Measurements from ENCODE around the gene HUNK.
"Not testable (repeated sequence)": the region's sequence is repeated elsewhere in the genome, so short reads cannot be mapped to it uniquely, and the experiment has no call there.

Gene HUNK

DNA sequence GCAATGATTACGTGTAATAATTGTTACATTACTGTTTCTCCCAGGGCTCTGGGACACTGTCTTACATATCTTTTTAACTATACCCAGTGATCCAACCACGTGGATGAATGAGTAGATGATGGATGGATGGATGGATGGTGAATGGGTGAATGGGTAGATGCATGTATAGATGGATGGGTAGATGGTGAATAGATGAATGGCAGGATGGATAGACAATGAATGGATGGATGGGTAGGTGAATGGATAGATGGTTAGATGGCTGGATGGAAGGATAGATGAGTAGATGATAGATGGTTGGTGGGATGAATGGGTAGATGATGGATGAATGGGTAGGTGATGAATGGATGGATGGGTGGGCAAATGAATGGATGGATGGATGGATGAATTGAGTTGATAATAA lies 135.9 kb downstream of the HUNK start:
- DNase-seq, result no peak

DNA sequence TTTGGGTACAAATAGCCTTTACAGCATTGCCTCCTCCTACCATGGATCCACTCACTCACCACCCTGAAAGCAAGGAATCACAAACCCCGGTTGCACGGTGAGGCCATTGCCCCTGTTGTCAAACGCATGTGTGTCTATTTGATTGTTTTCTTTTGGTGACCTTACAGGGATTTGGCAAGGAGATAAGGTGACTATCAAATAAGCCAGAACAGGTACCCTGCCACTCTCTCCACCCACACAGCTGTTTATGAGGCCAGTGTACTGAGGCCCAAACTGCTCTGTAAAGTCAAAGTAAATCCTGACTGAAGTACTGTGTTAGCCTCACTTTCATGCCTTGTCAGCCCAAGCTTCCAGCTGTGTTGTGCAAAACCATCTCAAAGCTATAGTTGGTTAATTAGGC lies 136.4 kb downstream of the HUNK start:
- no peak for DNase-seq

DNA sequence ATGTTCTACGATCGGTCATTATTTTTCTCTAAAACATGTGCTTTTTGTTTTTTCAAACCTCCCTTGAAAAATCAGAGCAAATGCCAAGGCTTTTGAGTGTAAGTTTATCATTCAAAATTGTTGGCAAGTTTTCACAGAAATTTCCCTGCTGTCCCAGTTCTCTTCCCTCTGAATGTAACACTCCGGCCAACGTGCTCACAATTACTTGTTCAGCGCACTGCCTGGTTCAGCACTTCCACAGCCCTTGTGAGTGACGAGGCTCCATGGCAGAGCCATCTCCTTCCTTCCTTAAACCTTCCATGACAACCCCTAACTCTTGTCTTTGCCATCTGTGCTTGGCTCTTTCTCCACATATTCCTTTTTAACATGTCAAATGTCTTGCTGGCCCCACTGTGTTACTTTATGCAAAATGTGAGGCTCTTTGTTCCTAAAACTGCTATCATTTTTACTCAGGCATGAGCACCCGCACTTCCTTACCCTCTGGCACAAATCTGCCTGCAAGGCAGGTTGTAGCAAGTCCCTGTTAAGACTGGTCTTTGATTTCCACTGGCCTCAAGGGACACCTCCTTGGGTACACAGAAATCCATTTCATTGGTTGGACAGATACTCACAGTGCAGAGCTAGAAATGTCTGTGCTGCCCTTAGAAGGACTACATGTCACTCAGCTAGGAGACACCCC lies 142.8 kb downstream of the HUNK start:
- no peak for DNase-seq

DNA sequence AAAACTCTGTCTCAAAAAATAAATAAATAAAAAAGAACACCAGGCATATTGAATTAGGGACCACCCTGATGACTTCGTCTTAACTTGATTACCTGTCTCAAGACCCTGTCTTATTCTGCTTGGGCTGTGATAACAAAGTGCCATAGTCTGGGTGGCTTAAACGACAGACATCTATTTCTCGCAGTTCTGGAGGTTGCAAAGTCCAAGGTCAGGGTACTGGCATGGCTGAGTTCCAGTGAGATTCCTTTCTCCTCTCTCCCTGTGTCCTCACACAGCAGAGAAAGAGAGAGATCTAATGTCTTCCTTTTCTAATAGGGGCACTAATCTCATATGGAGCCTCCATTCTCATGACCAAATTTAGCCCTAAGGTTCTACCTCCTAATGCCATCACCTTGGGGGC lies 145.6 kb downstream of the HUNK start:
- DNase-seq, result no peak

DNA sequence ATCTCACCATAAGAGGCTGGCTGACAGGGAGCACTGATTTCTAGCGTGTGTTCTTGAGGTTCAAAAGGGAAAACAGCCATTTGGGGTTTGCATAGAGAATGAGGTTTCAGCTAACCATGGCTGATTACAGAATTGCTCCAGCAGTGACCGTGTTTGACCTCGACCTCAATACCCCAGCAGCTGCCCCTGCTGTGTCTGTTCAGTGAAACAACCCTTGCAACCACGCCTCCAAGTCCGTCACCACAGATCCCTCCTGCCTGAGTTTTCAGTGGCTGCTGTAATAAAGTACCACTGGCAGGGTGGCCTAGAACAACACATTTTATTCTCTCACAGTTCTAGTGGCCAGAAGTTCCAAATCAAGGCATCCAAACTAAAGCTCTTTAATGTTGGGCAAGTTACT lies 147.7 kb downstream of the HUNK start:
- no peak for DNase-seq

DNA sequence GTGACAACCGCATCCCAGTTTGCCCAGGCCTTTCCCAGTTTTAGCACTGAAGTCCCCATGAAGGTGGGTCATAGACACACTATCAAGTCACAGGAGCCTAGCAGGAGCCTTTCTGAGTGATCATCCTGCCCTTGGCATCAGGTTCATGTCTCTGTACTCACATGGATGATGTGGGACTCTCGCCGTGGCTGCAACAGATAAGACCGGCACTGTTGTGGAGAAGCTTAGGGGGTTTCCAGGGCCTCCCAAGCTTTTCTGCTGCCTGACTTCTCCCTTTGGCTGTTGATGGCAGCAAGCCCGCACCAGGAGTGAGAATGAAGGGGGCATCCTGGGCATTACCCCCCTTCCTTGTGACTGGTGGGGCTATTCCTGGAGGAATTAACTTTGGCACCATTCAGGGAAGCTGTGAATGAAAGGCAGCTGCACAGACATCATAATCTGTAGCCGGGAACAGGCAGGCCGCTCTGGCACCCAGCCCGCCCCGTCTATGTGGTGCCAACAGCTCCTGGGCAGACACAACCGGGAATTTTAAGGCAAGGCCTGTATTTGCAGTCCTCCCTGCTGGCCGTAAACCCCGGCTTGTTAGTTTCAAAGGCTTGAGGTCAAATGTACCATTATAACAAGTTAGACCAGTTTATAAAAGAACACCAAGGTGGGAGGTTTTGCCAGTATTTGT lies 148.6 kb downstream of the HUNK start:
- no peak for DNase-seq

DNA sequence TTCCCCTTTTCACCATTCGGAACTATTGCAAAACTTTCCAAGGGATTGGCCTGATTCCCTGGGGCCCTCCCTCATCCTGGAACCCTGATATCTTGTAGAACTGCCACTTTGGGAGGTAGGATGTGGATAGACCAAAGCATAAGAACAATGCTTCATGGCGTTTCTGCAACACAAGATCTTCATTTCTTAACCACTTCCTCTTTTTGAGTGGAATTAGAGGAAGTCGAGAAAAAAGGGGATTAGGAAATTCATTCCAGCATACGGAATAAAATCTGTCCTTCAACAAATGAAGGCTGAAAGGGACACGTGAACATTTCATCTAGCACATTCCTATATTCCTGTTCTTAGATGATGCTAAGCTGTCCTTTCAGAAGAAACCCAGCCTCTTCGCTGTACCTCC lies 149.3 kb downstream of the HUNK start:
- DNase-seq, result no peak

DNA sequence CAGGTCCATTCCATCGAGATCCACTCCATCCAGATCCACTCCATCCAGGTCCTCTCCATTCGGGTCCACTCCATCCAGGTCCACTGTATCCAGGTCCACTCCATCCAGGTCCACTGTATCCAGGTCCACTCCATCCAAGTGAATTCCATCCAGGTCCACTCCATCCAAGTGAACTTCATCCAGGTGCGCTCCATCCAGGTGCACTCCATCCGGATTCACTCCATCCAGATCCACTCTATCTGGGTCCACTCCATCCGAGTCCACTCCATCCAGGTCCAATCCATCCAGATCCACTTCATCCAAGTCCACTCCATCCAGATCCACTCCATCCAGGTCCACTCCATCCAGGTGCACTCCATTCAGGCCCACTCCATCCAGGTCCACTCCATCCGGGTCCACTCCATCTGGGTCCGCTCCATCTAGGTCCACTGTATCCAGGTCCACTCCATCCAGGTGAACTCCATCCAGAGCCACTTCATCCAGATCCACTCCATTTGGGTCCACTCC lies 157.4 kb downstream of the HUNK start:
- no peak for DNase-seq

DNA sequence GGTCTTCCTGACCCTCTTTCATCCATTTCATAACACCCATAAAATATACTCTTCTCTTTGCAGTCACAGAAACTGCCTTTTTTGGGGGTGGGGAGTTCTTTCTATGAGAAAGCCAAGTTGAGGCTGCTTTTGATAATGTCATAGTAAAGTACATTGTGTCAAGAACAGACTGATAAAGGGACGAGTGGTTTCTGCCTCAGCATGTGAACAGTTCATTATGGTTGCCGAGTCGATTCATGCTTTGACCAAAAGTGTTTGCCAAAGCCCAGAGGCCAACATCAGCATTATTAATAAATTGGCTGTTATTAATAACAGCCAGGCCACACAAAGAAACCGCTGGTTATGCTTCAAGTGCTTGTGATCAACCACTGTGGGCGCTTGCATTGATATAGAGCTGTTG lies 162.0 kb downstream of the HUNK start:
- no peak for DNase-seq

DNA sequence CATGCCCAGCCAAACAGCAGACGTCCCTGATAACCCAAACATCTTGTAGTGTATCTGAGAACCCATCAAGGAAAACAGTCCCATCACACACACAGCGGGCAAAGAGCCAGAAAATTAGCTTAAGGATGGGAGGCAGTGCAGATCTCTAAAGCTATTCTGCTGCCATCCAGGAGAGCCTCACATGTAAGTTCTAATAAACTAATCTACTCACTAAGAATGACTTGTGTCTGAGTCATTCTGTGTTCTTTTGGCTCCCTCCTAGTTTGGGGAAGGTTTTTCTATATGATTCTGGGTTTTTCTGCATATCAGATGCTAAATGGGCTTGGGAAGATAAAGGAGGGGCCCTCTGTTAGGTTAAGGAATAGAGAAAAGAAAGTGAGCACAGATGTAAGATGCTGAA lies 162.8 kb downstream of the HUNK start:
- no peak for DNase-seq

DNA sequence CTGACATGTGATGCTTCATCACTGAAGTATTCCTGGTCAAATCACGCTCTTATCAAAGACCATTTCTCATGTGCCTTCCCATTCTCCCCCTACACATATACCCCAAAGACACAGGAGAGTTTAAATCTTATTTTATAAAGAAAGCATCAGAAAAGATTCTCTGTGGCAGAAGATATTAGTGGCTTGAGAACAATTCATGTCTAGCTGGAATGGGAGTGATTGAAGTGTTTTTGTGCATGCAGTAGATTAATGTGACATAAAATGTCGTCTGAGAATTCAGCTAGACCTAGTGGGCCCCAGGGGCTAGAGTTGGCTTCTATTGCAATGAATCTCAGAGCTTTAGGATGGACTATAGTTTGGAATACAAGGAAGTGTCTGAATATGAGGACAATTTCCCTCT lies 163.9 kb downstream of the HUNK start:
- DNase-seq, result no peak

DNA sequence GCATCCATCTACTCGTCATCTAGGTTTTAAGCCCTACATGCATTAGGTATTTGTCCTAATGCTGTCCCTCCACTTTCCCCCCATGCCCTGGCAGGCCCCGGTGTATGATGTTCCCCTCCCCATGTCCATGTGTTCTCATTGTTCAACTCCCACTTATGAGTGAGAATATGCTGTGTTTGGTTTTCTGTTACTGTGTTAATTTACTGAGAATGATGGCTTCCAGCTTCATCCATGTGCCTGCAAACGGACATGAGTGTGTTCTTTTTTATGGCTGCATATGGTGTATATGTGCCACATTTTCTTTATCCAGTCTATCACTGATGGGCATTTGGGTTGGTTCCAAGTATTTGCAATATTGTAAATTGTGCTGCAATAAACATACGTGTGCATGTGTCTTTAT lies 165.9 kb downstream of the HUNK start:
- DNase-seq, result not testable (repeated sequence)

DNA sequence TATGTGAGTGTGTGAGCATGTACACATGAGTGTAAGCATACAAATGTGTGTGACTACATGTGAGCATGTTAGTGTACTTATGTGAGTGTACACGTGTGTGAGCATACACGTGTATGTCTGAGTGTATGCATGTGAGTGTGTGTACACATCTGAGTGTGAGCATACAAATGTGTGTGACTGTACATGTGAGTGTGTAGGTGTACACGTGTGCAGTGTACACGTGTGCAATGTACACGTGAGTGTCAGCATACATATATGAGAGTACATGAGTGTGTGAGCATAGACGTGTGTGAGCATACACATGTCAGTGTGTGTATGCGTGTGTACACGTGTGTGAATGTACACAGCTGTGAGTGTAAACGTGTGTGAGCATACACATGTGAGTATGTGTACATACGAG lies 170.6 kb downstream of the HUNK start:
- DNase-seq, result no peak

DNA sequence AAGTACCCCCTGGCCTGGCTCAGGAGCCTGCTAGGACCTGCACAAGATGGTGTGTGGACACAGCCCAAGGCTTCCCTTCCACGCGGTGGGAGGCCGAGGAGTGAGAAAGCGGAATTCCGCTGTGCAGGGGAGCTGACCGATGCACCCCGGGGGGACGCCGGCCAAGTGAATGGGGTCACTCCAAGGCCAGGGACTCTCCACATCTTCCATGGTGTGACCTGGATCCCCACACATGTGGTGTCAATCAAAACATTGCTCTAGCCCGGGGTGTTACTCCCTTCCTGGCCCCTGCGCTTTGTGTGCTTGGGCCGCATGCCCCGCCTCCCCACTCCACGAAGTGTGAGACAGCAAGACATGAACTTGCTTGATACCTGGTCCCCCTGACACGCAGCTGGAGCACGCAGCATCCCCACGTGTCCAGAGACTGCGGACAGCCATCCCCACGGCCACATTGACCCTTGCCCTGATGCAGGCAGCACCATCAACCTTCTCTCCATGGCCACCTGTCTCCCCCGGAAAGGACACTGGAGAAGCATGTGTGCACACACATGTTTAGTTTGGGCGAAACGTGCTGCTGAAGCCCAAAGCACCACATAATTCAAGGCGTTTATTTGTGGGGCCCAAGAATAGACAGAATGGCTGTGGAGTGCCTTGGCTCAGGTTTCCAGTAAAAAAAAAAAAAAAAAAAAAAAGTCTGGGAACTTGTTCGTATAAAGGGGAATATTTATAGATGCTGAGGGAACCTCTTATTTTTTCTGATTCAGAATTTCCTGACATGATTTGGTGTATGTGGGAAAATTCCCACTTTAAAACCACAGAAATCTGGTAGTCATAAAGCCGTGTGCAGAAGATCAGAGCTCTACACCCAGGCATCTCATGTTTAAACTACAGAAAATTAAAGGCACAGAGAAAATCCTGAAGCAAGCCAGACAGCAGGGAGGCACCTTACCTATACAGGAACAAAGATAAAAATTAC lies 171.7 kb downstream of the HUNK start:
- no peak for DNase-seq

DNA sequence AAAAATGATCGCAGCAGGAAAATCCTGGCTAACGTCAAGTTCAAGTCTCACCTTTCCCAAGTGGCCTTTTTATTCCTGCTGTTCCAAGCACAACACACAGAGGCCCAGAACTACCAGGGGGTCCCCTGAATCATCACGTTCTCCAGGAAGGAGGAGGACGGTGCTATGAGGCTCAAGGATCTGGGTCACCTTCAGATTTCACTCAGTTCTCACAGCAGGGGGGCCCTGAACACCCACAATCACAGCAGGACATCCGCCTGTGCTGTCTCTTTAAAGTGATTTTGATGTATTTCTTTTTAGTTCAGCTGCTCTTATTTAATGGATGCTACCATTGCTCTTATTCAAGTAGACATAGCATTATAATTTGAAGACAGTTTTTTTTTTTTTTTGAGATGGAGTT lies 173.4 kb downstream of the HUNK start:
- DNase-seq, result no peak

DNA sequence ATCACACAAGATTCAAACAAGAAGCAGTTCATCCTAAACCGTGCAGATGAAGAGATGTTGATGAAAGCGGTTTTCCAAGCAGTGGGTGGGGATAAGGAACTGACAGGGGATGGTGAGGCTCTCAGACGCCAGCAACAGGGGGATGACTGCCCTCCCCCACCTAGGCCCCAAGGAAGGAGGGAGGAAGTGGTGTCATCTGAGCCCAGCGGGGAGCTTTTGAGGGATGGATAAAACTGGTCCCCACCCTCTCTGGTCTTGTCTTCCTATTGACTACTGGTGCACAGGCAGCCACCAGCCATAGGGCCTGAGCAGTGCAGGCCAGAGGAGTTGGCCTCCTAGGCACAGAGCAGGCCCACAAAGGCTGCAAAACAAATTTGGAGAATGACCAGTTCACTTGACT lies 175.5 kb downstream of the HUNK start:
- no peak for DNase-seq
